Fibroblast of mammary gland (primary cell): ENCODE measurements around the gene MOSMO.

Experiments used
- DNase-seq: peaks from one replicate; pipeline ENCODE4 v3.0.0-alpha.2; 2010; ENCODE audit warnings: low read depth
- H3K4me3 ChIP-seq: 2 replicates; pipeline ENCODE4 v1.5.1; 2011; ENCODE audit warnings: low read depth, mild to moderate bottlenecking, low read length, moderate library complexity; ENCODE audit not compliant: control insufficient read depth
- TF ChIP-seq, protein P1 (sequence below): conservative IDR thresholded peaks from 2 replicates; pipeline ENCODE4 v1.5.1; 2011; ENCODE audit warnings: low read depth, low read length, inconsistent platforms; ENCODE audit not compliant: control insufficient read depth, insufficient read depth

The MOSMO gene

DNA sequence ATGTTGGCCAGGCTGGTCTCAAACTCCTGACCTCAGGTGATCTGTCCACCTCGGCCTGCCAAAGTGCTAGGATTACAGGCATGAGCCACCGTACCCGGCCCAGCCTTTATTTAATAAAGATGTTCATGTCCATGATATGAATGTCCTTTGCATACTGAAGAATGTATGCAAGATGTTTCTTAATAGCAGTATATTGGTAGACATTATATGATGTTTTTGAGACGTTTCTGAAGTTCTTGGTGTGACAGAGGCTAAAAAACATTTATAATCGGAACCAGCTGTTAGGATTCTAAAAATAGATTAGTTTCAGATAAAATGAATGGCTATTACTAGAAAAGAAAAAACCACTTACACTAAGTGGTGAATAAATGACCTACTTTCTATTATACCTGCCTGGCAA lies 18.8 kb upstream of the MOSMO start:
- TF ChIP-seq, protein P1, sequence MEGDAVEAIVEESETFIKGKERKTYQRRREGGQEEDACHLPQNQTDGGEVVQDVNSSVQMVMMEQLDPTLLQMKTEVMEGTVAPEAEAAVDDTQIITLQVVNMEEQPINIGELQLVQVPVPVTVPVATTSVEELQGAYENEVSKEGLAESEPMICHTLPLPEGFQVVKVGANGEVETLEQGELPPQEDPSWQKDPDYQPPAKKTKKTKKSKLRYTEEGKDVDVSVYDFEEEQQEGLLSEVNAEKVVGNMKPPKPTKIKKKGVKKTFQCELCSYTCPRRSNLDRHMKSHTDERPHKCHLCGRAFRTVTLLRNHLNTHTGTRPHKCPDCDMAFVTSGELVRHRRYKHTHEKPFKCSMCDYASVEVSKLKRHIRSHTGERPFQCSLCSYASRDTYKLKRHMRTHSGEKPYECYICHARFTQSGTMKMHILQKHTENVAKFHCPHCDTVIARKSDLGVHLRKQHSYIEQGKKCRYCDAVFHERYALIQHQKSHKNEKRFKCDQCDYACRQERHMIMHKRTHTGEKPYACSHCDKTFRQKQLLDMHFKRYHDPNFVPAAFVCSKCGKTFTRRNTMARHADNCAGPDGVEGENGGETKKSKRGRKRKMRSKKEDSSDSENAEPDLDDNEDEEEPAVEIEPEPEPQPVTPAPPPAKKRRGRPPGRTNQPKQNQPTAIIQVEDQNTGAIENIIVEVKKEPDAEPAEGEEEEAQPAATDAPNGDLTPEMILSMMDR, result no peak
- DNase-seq, result peak; percentile 47
- no peak overlapping the region for H3K4me3 ChIP-seq

DNA sequence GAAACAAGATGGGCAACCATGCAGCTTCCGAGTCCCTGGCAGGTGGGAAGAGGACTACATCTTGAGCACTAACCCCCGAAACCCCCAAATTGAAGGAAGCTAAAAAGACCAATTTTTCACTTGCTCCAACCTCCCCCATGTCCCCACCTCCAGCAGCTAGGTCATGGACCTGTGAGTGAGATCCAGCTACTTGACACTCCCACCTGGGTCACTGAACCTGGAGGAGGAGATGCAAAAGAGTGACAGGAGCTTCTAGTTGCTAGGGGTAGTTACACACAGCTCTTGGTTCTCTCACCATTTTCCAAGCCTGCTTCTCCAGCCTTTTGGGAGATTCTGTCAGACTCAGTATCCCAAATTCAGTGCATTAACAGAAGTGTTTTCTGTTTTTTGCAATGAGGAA lies 18.2 kb upstream of the MOSMO start:
- no peak overlapping the region for H3K4me3 ChIP-seq
- DNase-seq, result no peak
- TF ChIP-seq, protein P1, result no peak

DNA sequence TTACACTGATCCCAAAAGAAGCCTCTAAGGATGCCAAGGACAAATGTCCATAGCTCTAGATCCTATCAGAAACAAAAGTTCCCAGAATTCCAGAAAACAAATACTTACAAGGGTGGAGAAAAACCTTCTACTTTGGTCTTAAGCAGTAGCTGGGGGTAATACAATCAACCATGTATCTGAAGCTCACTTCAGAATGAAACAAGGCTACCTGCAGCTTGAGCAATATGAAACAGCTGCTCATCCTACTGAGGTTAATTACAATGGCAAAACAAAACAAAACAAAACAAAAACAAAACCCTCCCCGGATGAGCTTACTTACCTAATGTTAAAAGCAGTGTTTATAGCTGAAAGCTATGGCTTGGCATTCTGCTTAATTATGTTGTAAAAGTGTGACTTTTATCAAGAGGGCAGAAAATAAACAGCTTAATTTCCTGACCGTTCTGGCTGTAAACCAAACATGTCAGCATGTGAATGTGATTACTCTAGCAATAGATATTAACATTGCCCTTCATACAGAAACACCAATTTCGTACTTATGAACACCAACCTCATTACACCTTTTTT lies 17.4 kb upstream of the MOSMO start:
- DNase-seq, result no peak
- TF ChIP-seq, protein P1, result no peak

DNA sequence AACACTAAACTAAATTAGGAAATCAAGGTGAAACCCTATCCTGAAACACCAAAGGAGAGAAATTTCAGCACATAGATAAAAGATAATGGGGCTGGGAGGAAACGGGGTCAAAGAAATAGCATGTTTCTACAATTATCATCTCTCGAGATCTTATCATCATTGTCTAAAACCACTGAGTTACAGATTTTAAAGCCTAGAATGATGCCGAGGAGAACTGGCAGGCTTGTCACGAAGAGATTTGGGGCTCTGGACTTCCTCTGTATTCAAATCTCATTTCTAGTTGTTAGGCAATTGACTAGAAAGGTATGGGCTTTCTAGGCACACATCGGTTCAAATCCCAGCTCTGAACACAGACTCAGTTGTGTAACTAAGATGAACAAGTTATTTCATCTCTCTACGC lies 16.3 kb upstream of the MOSMO start:
- H3K4me3 ChIP-seq, result no peak overlapping the region
- TF ChIP-seq, protein P1, result no peak
- no peak for DNase-seq

More for the DNA sequence above, 17.4 kb upstream of the MOSMO start:
- H3K4me3 ChIP-seq, result no peak overlapping the region

- TF ChIP-seq, protein P1, result no peak
- H3K4me3 ChIP-seq, result no peak overlapping the region
- no peak for DNase-seq
Measured at GRCh38 chr16:21994856-21995465, 12.9 kb upstream of the MOSMO start.

- DNase-seq, result no peak
- TF ChIP-seq, protein P1, result no peak
- H3K4me3 ChIP-seq, result no peak overlapping the region
Measured at GRCh38 chr16:21996923-21997696, 10.8 kb upstream of the MOSMO start.
